GM21576 (cell line): Measurements from ENCODE around the gene ABTB1.

Experiments
- ATAC-seq: cut with Tn5 transposase; IDR thresholded peaks from one replicate; pipeline ENCODE4 v1.9.1; 2021; ENCODE audit warnings: mild to moderate bottlenecking, moderate library complexity; ENCODE audit not compliant: unreplicated experiment

ABTB1 gene

DNA sequence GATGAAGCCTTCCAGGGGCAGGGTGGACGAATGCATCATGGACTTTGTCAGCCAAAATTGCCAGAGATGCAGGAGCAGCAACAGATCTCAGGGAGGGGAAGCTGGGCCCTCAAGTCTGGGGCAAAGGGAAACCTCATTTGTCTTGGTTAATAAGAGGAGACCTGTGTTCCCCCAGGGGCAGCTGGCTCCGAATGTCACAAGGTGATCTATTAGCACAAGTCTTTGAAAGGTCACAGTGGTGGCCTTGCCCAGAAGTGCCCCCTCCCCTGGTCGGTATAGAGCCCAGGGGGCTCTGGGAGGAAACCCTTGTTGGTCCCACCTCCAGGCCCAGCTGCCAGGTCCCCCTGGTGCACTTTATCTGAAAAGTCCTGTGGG is 46.2 kb downstream of the ABTB1 start:
- no peak for ATAC-seq

DNA sequence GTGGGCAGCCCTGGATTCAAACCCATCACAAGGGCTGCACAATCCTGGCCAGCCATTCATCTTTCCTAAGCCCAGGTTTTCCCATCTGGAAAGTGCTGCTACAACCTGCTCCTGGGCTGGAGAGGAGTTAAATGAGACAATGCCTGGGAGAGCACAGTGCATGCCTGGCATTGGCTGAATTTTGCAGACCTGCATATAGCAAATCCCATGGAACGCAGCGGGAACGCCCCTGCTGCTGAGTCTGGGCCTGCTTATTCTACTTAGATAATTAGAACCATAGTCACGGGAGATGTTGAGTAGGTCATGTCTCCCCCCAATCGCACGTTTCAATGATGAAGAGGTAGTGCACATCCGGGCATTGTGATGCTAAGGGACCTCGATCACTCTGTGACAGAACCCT is 46.6 kb downstream of the ABTB1 start:
- ATAC-seq = no peak

DNA sequence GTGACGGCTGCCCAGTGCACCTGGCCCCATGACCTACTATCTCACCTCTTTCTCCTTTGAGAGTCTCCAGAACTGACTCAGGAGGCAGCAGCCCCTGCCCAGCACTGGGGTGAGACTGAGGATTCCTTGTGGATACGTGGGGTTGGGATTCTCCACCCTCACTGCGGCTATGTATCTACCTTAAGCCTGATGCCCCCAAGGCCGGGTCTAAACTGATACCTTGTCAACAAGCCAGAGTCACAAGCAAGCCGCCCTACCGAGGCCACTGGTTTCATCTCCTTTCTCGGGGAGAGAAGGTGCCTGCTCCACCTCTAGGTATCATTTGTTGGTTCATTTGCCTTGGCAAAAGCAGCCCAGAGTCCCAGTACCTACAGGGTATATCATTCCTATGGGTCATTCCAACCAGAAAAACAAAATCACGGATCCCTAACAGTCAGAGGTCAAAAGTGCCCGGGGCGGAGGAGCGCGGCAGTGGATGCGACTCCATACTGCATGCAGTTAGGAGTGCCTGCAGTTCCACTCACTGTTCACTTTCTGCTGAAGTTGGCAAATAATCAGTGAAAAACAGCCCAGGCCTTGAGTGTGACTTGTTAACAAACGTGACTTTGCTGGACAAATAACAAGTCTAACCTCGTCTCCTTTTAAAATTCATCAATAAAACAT is 47.5 kb downstream of the ABTB1 start:
- no peak for ATAC-seq

DNA sequence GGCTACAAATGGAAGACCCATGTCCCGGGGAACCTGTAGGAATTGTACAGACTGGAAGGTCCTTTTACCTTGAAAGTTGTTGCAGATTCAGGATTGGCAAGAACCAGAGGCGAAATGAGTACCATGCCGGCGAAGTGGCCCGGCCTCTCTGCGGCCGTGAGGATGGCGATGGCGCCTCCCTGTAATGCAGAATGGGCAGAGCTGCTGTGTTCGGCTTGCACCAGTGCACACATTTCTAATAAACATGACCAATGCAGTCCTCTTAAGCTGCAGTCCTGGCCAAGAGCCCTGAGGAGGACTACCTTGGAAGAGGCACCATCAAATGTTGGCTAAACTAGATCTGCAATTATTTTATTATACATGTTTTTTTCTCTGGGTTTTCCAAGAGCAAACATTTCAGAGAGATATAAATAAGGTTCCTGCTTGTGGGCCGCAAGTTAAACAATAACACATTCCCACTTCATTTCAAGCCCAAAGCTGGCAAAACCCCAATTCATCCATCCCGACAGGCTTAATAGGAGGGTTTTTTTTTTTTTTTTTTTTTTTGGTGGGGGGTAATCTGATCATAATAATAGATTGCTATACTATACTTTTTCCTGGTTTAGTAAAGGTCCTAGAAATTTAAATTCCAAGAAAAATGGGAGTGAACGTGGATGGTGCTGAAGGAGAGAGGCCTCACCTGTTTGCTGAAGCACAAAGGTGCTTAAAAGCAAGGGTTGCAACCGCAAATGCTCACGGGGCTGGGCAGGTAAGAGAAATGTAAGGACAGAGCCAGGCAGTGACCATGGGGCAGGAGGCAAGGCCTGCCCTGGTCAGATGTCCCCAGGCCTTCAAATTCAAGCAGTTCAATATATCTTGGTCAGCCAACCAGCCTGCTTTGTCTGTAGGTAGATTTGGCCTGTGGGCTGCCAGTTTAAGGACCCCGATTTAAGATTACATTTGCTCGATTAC is 48.5 kb downstream of the ABTB1 start:
- ATAC-seq = no peak

DNA sequence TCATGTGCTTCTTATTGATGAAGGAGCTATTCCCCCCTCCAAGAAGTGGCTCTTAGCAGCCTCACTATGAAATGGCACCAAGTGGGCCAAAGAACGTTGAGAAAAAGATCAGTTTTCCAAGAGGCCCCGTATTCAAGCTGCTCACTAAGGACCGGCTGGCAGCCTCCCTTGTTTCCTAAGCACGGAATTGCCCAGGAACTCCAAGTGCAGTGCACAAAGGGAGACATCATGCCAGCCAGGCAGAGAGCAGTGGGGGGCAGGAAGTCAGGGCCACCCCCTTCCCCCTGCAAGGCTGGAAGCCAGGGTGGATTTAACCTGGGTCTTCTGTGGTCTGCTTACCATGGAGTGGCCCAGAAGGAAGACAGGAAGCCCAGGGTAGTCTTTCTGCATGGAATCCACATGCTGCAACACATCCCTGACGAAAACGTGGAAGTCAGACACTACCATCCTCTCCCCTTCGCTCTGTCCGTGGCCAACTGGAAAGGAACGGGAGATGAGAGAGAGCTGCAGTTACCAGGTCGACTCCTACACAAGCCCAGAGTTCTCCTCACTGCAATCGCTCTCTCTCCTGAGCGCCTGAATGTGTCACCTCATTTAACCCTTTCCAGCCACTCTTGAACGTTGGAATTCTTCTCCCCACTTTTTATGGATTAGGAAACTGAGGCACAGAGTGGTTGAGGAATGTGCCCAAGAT is 49.5 kb downstream of the ABTB1 start:
- no peak for ATAC-seq

DNA sequence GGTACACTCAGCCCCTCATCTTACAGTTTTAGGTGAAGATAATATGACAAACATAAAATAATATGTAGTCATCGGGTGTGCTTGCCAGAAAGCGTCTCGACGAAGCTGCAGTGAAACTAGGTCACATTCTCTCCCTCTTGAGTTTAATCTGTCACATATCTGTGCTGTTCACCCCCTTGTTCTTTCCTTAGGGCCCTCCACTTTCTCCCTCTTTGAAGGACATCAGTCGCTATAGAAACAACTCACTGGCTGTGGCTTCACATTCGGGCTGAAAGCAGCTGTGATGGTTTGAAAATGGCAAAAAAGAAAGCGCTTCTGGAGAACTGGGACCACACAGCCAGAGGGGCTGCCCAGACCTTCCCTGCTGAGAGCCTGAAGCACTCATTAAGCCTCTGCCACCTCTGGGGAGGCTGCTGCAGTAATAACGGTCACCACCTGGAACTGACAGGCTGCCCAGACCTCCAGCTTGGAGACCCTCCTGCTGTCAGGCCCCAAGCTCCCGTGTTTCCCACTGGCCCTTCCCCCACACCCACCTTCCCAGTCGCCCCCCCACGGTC is 50.3 kb downstream of the ABTB1 start:
- no peak for ATAC-seq

DNA sequence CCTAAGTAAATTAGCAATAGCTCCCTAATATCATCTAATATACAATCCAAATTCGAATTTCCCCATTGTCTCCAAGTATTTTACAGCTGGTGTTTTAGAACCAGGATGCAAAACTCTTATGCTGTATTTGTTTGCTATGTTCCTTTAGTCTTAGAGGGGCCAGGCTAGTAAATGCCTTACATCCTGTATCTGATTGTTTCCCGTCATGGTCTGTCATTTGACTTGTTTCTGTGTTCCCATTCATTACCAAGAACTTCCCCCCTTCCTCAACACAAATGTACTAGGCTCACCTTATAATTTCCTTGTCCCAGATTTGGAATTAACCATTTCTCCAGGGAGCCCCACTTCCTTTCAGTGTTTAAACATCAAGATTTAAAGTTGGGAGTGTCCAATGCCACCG is 54.1 kb downstream of the ABTB1 start:
- no peak for ATAC-seq

DNA sequence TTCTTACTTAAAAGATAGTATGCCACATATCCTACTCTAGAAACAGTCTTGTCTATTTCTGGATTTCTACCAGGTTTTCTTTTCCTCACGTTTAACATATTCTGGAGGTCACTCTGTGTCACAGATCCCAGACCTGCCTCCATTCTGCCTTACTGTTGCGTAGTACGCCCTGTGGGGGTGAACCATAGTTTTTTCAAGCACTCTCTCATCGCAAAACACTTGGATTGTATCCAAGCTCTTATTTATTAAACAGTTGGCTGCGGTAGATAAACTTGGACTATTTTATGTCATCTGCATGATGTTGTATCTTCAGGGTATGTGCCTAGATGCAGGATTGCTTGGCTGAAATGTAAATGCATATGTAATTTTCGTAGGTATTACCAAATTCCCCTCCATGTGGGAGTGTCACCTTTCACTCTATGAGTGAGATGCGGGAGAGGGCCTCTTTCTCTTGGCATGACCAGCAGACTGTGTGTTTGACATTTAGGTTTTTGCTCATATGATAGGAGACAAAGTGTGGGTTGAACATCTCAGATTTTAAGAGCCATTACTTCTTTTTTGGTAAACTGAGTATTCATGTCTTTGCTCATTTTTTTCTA is 55.8 kb downstream of the ABTB1 start:
- ATAC-seq = no peak

DNA sequence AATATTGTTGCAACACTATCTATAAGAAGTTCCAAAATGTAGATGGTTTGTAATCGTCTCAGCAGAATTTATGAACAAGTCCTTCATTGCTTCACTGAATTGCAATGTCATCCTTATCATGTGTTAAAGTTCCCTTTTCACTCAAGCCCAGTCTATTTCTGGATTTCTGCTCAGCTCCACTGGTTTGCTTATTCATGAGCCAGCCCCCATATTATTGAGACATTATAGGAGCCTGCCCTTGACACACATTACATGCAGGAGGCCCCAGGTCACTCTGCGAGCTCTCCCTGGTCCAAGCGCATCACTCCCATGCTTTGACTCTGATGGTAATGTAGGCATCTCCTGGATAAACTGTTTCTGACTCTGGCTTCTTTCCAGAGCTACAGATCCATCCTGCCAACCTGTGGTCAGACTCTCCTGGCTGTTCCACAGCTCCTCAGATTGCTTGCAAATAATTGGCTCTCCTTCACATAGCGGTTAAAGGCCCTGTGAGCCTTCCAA is 56.9 kb downstream of the ABTB1 start:
- no peak for ATAC-seq

DNA sequence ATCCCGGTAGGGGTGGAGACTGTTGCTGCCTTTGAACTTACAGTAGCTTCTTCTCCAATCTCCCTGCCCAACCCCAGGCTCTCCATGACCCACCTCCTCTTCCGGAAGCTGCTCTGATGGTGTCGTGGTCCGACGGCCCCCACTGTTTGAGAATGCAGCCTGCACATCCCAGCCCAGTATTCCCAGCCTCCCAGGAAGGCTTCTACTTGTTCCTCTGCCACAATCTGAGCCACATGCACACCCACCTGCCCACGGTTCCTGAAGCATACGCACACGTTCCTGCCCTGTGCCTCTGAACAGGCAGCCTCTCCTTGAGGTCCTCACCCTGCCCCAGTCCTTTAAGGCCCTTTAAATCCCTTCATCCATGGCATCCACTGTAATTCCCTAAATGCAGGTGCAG is 57.4 kb downstream of the ABTB1 start:
- ATAC-seq = no peak
